Measurements from ENCODE around the gene PLCB4.
"Not testable (repeated sequence)": the region's sequence is repeated elsewhere in the genome, so short reads cannot be mapped to it uniquely, and the experiment has no call there.

Gene PLCB4

DNA sequence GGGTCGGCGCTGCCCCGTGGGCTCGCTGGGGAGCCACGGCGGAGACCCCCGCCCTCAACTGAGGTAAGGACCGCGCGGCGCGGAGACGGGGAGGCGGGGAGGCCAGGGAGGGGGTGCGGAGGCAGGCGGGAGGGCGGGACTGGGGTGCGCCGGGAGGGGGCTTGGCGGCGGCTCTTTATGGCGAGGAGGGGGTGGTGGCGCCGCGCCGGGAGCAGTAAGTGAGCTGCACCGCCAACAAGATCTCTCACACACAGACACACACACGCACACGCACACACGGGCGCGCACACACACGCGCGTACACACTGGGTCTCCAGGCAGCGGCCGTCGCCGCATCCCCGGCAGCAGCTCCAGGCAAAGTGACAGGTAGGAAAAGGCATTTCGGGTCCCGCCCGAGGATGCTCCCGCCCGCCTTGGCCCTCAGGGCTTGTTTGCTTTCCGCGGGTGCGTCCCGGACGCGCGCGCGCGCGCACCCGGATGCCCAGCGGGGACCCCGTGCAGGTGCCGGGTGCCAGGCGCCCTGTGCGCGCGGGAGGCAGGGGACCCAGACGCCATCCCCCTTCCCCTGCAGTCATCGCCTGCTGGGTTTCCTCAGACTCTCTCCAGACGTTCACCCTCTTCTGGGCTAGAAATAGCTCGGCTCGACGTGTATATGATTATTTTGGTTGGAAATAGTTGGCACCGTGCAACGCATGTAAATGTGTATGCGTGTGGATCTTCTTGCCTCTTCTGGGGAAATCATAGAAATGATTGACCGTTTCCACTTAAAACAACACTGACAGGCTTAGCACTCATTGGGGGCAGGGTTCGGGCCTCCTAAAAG, at the start of gene PLCB4:
Gene PLCB4, plus strand, starts transcription at position 247 of the 823 bp plus-strand sequence. CDS start 238,728 bp downstream, outside the sequence.
- peak; percentile 76 for DNase-seq

DNA sequence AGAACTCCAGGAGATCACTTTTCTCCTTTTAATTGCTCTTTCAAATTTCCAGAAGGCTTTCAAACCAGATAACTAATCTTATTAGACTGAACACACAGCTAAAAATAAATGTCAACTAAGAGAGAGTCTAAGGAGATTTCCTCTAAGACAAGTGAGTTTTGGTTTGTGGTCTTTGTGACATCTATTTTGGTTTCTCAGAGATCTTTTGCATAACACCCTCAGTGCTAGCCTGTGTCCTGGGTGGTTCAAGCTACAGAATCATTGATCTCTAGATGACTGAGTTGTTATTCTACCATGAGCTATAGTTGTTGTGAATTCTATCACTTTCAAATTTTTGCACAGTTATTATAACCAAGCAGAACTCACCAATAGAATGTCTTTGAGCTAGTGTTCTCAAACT, 49.1 kb upstream of the PLCB4 start:
- no peak for DNase-seq

DNA sequence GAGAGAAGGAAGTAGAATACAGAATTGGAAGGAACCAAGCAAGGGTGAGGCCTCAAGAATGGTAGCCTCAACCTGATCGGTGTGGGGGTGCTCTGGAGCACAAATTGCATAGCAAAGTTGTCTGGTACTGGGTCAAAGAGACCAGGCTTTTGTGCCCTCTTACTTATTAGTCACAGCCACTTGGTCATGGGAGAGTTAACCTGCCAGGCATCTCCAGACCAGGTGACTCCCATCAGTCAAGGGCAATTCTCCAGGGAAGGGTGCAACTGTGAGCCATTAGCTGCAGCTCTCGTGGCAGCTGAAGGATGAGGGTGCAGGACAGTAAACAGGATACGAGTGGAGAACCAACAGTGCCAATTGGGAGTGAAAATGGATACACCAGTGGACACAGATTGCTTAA, 47.7 kb upstream of the PLCB4 start:
- peak; percentile 84 for DNase-seq

DNA sequence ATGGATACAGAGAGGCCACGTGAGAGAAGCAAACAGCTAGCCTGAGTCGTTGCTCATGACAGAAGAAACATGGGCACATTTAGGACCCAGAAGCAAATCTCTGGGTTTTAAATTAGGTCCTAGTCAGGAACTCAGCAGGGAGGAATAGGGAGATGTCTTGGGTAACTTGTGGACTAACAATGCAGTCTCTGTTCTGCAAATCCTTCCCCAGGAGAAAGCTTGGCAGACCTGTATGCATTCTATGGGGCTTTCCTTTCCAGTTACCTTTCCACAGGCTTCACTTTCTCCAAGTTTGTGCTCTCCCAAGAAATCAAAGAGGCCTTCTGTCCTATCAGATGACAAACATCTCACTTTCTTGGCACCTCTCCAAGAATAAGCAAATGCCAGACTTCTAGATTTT, 47.2 kb upstream of the PLCB4 start:
- DNase-seq: peak; percentile 63

DNA sequence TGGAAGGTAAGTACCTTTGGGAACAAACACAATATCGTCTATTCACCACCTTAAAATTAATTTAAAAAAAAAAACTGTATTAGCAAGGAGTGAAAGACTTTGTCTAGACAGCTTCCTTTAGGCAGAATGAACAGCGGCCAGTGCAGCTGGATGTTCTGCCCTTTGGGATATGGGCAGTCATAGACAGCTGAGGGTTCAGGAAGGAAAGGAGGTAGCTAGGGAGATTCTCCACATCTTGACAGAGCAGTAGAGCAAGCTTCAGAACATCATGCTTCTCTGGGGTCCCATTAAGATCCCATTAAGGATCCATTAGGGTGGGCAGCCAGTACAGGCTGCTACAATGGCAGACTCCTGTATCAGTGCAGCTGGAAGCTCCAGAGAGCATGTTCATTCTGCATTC, 46.5 kb upstream of the PLCB4 start:
- no peak for DNase-seq

DNA sequence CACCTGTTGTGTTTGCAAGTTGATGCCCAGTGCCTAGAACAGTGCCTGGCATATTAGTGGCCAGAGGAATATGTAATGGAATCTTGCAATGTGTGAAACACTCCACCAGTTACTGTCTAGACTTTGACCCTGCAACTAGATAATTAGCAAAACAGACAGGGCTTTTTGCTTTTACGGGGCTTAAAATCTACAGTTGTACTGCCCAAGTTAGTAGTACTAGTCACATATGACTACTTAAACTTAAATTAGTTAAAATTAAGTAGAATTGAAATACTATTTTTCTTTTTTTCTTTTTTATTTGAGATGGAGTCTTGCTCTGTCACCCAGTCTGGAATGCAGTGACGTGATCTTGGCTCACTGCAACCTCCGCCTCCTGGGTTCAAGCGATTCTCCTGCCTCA, 44.3 kb upstream of the PLCB4 start:
- DNase-seq: no peak

DNA sequence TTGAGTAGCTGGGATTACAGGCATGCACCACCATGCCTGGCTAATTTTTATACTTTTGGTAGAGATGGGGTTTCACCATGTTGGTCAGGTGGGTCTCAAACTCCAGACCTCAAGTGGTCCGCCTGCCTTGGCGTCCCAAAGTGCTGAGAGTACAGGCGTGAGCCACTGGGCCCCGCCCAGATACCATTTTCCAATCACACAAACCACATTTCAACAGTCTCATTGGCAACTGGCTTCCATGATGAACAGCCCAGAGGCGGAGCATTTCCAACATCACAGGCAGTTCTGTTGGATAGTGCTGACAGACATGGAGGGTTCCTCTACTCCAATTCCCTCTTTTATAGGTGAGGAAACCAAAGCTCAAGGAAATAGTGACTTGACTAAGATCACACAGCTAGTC, 43.9 kb upstream of the PLCB4 start:
- no peak for DNase-seq

DNA sequence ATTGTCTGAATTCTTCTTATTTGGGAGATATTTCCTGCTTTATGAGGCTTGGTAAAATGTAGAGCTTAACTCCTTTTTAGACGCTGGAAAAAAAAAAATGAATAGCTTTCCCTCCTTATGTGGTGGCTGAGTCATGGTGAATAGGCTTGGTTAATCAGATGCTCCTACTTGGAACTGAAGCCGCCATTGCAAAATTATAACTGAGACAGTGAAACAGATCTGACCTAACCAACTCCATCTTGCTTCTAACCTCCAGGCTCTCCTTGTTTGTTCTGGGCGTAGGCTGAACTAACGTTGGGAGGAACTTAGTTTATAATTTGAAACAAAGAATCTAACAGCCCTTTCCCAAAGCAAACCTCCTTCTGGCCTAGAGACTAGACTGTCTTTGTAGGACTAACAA, 43.2 kb upstream of the PLCB4 start:
- no peak for DNase-seq

DNA sequence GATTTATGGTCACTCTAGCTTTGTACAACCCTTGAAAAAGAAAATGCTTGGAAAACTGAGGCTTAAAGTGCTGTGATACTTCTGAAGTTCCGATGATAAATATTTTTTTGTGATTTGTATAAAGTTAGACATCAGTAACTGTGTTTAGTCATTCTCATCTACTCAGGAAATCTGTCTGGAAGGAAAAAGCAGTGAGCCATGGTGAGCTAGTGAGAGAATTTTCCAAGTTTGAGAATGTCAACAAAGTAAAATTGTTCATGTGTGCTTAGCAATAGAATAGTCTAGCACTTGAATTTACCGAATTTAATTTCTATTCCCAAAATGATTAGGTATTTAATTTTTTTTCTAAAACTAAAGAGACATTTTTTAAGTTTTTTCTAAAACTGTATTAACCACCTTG, 41.3 kb upstream of the PLCB4 start:
- no peak for DNase-seq

DNA sequence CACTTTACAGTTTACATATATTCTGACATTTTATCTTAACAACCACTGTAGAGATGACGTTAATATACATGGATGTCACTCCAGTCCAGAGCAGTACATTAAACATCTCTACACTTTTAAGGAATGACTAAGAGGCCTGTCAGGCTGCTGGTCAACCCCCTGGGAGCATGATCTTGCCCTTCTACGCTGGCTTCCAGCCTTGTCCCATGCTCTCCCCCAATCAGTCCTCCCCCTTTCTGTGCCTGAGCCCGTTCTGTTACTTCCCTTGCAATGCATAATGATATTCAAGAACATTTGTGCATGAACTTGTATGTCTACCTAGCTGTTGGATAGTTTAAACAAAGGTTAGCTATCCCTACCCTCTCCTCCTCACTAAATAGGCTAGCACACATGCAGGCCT, 40.5 kb upstream of the PLCB4 start:
- DNase-seq: no peak

DNA sequence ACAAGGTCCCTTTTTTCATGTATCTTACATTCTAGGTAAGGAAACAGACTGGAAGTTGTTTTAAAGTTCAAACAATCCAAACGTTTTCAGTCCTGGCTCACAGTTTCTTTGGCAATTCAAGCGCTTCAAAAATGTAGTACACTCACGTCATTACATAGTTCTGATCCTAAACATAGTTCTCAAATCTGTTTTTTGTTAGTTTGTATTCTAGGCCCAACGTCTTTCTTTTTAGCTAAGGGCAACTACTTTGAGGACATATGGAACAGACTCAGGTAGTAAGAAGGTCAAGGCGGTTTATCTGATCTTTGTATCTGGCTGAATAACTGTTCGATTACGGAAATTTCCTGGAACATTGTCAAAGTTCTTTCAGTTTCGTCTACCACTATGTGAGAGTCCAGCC, 36.9 kb upstream of the PLCB4 start:
- no peak for DNase-seq

DNA sequence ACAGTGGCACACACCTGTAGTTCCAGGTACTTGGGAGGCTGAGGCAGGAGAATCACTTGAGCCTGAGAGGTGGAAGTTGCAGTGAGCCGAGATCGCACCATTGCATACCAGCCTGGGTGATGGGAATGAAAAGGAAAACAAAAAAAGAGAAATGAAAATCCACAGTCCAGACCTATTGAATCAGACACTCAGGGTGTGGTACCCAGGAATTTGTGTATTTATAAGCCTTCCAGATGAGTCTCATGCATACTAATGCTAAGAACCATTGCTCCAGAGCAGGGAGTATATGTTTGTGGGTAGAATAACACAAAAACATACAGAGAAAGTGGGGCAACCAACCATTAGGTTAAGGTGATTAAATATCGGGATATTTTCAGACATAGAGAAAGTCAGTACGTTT, 36.1 kb upstream of the PLCB4 start:
- no peak for DNase-seq

DNA sequence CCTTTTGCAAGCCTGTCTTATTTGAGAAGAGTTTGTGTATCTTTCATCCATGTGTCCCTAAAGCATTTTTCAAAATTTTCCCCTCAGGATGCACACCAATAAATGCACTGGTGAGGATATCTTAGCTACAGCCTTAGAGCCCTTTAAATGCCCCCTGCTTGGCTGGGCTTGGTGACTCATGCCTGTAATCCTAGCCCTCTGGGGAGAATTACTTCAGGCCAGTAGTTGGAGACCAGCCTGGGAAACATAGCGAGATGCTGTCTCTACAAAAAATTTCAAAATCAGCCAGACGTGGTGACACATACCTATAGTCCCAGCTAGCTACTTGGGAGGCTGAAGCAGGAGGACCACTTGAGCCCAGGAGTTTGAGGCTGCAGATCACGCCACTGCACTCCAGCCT, 33.8 kb upstream of the PLCB4 start:
- DNase-seq: no peak

DNA sequence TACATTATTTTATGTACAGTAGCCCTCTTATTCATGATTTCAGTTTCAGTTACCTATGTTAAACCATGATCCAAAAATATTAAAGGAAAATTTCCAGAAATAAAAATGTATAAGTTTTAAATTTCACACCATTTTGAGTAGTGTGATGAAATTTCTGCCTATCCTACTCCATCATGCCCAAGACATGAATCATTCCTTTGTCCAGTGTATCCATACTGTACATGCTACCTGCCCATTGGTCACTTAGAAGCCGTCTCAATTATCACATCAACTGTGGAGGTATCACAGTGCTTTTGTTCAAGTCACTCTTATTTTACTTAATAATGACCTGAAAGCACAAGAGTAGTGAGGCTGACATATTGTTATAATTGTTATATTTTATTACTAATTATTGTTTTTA, 32.3 kb upstream of the PLCB4 start:
- DNase-seq: no peak

DNA sequence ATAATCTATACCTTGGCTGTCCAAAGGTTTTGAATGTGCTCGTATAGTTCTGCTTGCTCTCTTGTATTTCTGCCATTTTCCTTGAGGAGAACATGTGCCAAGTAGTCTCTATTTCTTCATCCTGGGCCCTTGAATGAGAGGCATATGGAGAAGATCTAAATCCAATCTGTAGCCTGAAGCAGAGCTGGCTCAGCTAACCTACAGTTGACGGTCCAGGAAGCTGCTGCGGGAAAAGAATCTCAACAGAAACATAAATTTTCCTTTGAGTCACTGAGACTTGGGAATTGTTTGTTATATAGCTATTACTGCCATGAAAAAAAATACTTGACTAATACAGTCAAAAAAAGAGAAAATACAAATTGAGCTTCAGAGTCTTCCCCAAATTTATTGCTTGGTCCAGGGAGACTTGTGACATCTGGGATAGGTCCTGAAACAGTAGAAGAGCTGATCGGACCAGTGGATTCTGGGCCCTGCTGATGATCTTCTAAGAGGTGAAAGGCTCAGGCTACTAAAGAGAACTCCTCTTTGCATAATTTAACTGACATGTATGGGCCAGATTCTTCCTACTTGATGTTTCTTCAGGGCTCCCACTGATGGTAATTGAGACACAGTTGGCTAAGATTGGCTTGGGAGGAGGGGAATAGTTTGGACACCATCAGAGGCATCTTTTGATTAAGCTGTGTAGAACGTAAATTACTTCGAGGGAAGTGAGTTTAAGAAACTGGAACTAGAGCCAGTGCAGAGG, 29.9 kb upstream of the PLCB4 start:
- no peak for DNase-seq

DNA sequence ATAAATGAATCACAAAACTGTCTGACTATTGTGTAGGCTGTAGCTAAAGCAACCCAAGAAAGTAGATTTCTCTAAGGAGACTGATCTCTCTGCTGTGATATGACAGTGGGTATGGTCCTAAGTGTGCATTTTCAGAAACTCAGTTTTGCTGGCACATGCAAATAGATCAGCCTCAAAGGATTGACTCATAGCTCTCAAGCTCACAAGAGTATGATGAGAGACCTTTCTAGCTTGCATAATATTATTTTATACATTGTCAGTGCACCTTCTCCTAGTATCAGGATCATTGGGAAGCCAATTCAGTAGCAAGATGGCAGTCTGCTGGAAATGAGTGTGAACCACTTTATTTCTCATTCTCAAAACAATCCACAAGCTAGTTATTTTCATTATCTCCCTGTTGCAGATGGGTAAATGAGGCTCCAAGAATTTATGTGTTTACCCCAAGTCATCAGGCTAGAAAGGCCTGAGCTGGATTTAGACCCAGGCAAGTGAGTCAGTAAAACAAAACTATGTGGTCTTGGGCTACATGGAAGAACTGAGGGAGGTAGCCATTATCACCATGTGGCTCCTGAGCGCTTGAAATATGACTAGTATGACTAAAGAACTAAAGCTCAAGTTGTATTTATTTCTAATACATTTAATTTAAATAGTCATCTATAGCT, 27.9 kb upstream of the PLCB4 start:
- no peak for DNase-seq

DNA sequence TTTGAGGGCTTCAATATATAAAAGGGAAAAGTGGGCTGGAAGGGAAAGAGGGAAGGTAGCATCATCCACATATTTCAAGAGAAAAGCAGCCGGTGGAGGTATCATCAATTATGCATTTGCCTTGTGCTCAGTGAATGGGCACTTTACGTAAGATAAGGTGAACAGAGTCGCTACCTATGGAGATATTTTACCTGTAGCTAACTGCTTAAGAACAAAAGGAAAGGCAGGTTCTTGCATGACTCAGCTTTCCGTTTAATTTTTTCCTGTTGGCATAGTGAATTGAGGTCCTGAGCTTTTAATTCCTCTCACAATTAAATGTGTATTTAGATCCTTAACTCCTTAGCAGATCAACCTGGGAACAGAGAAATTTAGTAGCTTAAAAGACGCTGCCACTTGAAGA, 25.5 kb upstream of the PLCB4 start:
- no peak for DNase-seq

DNA sequence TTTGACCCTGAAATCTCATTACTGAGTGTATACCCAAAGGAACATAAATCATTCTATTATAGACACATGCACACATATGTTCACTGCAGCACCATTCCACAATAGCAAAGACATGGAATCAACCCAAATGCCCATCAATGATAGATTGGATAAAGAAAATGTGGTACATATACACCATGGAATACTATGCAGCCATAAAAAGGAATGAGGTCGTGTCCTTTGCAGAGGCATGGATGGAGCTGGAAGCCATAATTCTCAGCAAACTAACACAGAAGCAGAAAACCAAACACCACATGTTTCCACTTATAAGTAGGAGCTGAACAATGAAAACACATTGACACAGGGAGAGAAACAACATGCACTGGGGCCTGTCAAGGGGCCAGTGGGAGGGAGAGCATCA, 21.0 kb upstream of the PLCB4 start:
- not testable (repeated sequence) for DNase-seq

DNA sequence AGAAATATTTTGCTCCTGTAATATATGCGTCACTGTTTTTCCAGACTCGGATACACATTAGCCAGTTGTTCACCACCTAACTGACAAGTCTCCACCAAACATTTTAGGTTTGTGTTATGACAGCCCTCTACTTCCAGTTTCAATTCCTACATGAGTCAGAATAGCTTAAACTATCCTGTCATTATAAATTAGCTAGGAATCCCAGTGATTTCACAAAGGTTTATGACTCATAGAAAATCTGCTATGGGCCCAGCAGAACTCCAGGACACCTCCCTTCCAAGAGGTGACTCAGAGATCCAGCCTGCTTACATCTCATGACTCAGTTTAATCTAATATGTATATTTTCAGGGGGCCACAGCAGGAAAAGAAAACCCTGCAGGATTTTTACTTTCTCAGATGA, 17.4 kb upstream of the PLCB4 start:
- DNase-seq: no peak

DNA sequence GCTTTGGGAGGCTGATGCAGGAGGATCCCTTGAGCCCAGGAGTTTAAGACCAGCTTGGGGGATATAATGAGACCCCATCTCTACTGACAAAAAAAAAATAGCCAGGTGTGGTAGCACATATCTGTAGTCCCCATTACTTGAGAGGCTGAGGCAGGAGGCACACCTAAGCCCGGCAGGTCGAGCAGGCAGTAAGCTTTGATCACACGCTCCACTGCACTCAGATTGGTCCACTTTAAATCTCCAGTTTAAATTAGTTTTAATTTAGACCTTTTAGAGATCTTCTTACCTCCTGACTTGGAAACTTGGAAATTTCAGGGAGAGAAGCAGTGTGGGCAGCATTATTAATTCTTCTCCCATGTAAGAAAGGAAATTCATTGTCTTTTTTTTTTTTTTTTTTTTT, 16.8 kb upstream of the PLCB4 start:
- no peak for DNase-seq

DNA sequence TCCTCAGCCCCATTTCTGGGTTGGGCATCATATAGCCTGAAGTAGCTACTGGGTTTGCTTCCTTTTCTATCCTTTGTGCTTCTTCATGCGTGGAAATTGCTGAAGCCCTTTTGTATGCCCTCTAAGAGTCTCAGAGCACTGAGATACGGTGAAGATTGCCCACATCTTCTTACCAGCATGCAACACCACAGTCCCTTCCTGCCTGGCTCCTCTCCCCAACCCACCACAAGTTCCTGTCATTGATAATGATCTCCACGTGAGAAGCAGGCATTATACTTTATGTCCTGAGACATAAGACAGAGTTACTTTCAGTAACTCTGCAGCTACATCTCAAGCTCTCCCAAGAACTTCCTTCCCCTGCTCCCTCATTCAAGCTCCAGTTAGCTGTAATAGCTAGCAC, 15.8 kb upstream of the PLCB4 start:
- DNase-seq: no peak

DNA sequence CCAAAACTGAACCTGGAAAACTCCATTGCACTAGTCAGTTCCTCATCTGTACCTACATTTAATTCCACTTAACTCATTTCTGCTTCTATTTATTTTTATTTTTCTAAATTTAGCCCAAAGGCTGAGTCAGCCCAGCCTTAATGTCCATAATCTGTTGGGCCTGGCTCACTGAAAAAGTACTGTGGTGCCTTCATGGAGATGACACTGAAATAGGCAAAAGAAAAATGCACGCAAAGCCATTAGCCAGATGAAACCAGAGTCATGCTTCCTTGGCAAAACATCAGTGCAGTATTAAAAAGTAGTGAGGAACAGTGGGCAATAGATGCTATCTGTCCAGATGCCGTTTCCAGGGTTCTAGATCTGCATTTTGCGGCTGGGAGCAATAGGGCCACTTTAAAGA, 14.7 kb upstream of the PLCB4 start:
- no peak for DNase-seq

DNA sequence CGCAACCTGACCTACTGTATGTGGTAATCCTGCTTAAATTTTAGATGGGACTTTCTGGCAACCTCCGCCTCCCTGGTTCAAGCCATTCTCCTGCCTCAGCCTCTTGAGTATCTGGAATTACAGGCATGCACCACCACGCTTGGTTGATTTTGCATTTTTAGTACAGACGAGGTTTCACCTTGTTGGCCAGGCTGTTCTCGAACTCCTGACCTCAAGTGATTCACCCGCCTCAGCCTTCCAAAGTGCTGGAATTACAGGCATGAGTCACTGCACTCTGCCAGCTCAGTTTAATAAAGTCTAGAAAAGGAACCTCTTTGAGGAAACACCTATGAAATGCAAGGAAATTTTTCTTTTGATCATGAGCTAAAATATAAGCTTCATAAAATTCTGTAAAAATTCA, 9.0 kb upstream of the PLCB4 start:
- DNase-seq: no peak

DNA sequence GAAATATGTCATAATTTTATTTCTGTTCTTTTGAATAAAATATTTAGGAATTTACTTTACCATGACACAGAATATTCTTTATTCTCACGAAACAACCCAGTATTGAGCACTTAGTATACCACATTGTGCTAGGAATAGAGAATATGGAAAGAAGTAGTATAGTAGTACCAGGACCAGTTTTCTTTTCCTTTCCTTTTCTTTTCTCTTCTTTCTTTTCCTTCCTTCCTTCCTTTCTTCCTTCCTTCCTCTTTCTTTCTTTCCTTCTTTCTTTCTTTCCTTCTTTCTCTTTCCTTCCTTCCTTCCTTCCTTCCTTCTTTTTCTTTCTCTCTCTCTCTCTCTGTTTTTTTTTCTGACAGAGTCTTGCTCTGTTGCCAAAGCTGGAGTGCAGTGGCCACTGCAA, 7.5 kb upstream of the PLCB4 start:
- DNase-seq: no peak
